Measurements from ENCODE around the gene ASMT.
"Not testable (repeated sequence)": the region's sequence is repeated elsewhere in the genome, so short reads cannot be mapped to it uniquely, and the experiment has no call there.

The ASMT gene

GRCh38 chrX:1598021-1598875 is 16.6 kb upstream of the ASMT start:
- peak; percentile 58 for DNase-seq

GRCh38 chrX:1598876-1599790 is 15.7 kb upstream of the ASMT start:
- peak; percentile 51 for DNase-seq

DNA sequence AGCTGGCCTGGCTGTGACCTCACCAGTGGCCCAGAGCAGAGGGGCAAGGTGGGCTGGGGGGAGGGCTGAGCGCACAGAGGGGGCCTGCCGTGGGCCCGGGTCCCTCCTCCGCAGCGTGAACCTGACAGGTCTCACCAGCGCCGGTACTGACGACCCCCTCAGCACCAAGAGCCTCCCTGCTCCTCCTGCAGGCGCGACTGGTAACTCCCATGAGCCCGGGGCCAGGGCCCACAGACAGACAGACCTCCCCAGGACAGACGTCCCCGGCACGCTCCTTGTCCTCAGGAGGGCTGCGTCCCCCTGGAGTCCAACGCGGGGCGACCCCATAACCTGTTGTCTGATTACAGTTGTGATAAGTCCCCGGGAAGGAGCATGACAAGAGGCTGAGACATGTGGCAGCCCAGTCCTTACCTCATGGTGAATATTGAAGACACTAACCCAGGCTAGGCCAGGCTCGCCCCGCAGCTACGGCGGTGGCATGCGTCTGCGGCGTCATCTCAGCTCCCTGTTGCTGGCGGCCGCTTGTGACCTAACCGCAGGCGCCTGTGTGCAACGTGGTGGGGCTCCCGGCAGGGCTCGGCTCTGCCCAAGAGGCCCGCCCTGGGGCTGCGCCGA is 15.0 kb upstream of the ASMT start:
- DNase-seq: peak; percentile 60

- no peak for DNase-seq
Observed at GRCh38 chrX:1600406-1601050, 14.3 kb upstream of the ASMT start.

DNA sequence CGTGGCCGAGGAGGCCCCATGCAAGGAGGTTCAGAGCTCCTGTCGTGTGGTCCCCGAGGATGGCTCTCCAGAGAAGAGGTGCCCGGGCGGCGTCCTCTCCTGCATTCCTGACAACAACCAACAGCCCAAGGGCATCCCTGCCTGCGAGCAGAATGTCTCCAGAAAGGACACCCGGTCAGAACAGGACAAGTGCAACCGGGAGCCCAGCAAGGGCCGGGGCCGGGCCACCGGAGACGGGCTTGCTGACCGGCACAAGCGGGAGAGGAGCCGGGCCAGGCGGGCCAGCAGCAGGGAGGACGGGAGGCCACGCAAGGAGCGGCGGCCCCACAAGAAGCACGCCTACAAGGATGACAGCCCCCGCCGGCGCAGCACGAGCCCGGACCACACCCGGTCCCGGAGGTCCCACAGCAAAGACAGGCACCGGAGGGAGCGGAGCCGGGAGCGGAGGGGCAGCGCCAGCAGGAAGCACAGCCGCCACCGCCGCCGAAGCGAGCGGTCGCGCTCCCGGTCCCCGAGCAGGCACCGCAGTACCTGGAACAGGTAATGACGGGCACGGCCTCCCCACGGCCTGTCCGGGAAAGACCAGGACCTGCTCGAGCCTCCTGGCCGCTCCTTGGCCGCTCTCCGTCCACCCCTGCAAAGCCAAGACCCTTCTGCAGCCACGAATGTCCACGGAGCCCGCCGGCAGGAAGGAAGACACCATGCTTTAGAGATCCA is 13.7 kb upstream of the ASMT start:
- peak; percentile 60 for DNase-seq

- peak; percentile 57 for DNase-seq
Observed at GRCh38 chrX:1601768-1602085, 13.1 kb upstream of the ASMT start.

DNA sequence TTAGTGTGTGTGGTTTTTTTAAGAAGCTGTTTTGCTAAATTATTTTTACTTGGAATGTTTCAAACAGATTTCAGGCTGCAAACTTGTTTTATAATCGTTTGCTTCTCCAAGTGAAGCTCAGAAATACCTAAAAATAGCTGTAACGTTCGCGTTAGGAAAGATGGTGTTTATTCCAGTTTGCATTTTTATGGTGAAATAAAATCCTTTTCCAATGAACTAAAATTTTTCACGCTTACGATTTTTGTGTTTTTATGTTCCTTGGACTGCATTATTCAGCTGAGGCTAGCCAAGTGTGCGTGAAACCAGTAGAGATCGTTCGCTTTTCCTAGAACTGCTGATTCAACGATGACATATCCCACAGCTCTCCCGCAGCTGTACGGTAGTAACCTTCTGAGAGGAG is 12.6 kb upstream of the ASMT start:
- DNase-seq: no peak

- DNase-seq: no peak
Observed at GRCh38 chrX:1606496-1606895, 8.4 kb upstream of the ASMT start.

DNA sequence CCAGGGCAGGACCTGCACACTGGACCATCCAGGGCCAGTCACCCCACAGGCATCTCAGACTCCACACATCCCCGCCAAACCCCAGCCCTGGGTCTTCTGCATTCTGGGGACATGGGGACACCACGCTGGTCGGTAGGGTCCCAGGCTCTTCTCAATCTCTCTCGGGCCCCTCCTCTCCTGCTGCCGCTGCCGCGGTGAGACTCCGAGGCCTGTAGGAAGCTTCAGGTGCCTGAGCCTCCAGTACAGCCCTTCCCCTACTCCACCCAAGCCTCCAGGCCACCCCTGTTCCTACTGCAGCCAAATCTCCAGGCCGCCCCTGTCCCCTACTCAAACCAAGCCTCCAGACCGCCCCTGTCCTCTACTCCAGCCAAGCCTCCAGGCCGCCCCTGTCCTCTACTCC is 5.5 kb upstream of the ASMT start:
- no peak for DNase-seq

DNA sequence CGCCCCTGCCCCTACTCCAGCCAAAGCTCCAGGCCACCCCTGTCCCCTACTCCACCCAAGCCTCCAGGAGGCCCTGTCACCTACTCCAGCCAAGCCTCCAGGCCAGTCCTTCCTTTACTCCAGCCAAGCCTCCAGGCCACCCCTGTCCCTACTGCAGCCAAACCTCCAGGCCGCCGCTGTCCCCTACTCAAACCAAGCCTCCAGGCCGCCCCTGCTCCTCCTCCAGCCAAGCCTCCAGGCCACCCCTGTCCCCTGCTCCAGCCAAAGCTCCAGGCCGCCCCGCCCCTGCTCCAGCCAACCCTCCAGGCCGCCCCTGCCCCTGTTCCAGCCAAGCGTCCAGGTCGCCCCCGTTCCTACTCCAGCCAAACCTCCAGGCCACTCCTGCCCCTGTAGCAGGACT is 5.1 kb upstream of the ASMT start:
- DNase-seq: no peak

- no peak for DNase-seq
Observed at GRCh38 chrX:1610166-1610565, 4.7 kb upstream of the ASMT start.

DNA sequence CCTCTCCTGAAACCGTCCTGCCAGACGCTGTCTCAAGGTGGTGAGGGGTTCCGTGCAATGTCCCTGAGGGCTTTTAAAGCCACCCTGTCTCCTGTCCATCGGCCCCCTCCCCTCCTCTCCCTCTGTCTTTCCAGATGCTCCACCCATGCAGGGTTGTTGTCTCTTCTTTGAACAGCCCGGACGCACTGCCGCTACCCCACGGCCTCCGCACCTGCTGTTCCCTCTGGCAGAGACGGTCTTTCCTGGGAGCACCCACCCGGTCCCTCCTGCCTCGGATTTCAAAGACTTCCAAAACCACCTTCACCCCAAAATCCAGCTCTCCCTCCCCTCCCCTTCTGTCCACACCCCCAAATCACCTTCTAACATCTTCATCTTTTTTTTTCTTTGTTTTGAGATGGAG is 4.1 kb upstream of the ASMT start:
- DNase-seq: no peak

DNA sequence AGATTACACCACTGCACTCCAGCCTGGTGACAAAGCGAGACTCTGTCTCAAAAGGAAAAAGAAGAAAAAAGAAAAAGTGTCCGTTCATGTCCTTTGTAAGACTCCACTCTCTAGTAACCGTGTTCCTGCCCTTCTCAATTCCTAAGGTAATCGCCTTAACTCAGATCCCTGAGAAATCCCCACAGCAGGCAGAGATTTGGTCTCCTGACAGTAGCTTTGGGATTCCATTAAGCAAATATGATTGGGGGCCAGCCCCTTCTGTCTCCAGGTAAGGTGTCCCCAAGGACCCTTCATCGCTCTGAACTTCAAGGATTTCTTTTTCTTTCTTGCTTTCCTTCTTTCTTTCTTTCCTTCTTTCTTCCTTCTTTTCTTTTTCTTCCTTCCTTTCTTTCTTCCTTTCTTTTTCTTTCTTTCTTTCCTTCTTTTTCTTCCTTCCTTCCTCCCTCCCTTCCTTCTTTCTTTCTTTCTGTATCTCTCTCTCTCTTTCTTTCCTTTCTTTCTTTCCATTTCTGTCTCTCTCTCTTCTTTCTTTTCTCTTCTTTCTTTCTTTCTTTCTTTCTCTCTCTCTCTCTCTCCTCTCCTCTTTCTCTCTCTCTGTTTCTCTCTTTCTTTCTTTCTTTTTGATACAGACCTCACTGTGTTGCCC is 2.1 kb upstream of the ASMT start:
- no peak for DNase-seq

DNA sequence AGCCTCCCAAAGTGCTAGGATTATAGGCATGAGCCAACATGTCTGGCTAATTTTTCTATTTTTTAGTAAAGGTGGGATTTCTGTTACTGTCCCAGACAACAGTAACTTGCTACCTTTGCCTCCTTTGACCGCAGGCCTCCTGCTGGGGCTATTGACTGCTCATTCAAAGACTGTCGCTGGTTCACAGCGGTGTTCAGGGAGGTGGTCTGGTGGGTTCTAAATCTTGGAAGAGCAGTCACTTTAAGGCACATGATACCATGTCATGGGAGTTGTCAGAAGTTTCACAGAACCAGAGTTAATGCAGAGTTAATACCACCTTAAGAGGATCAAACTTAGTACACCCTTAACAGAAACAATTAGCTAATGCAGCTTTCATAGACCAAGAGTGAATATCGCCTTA is 3.8 kb downstream of the ASMT start:
- DNase-seq: no peak

- DNase-seq: no peak
Observed at GRCh38 chrX:1623691-1624090, 8.8 kb downstream of the ASMT start.

DNA sequence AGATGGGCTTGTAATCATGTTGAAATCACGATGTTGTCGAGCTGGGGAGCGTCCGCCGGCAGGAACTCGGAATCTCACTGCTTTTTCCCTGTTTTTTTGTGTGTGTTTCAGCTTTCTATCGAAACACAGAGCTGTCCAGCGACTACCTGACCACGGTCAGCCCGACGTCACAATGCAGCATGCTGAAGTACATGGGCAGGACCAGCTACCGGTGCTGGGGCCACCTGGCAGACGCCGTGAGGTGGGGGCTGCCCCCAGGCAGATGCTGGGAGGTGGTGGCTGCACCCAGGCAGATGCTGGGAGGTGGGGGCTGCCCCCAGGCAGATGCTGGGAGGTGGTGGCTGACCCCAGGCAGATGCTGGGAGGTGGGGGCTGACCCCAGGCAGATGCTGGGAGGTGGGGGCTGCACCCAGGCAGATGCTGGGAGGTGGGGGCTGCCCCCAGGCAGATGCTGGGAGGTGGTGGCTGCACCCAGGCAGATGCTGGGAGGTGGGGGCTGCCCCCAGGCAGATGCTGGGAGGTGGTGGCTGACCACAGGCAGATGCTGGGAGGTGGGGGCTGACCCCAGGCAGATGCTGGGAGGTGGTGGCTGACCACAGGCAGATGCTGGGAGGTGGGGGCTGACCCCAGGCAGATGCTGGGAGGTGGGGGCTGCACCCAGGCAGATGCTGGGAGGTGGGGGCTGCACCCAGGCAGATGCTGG is 9.4 kb downstream of the ASMT start:
- not testable (repeated sequence) for DNase-seq

GRCh38 chrX:1624861-1625215 is 10.0 kb downstream of the ASMT start:
- DNase-seq: not testable (repeated sequence)

GRCh38 chrX:1629244-1629643 is 14.4 kb downstream of the ASMT start:
- DNase-seq: no peak

- no peak for DNase-seq
Observed at GRCh38 chrX:1646009-1646408, 31.1 kb downstream of the ASMT start.

- no peak for DNase-seq
Observed at GRCh38 chrX:1649621-1650020, 34.8 kb downstream of the ASMT start.

Measured in activated effector memory CD4-positive, alpha-beta T cell treated with anti-CD3 and anti-CD28 coated beads, Interleukin-2, amount 50 U/mL, for 16 hours (primary cell).